Trophoblast cell (in vitro differentiated cells and primary cell): ENCODE measurements around the gene AQP1.

Source experiments
- DNase-seq, 2 donors: peaks; one replicate each; pipeline ENCODE4 v3.0.0-alpha.2; 2016
- H2AFZ ChIP-seq: 2 replicates; pipeline ENCODE4 v1.6.1; 2013; ENCODE audit warnings: low read length, moderate library complexity, mild to moderate bottlenecking; ENCODE audit not compliant: insufficient read depth, poor library complexity
- H2AK5ac ChIP-seq: 2 replicates; pipeline ENCODE4 v1.6.1; 2013; ENCODE audit warnings: mild to moderate bottlenecking, low read length
- H2BK120ac ChIP-seq: 2 replicates; pipeline ENCODE4 v1.6.1; 2013; ENCODE audit warnings: low read length, mild to moderate bottlenecking, moderate library complexity; ENCODE audit not compliant: insufficient read depth, poor library complexity
- H2BK12ac ChIP-seq: 2 replicates; pipeline ENCODE4 v1.6.1; 2013; ENCODE audit warnings: mild to moderate bottlenecking, low read length, moderate library complexity
- H2BK5ac ChIP-seq: 2 replicates; pipeline ENCODE4 v1.6.1; 2013; ENCODE audit warnings: low read length, low read depth, moderate library complexity, mild to moderate bottlenecking; ENCODE audit not compliant: poor library complexity
- H3K14ac ChIP-seq: 2 replicates; pipeline ENCODE4 v1.6.1; 2013; ENCODE audit warnings: mild to moderate bottlenecking, low read length
- H3K18ac ChIP-seq: 2 replicates; pipeline ENCODE4 v1.6.1; 2013; ENCODE audit warnings: mild to moderate bottlenecking, low read length
- H3K23ac ChIP-seq: 2 replicates; pipeline ENCODE4 v1.6.1; 2013; ENCODE audit warnings: low read length
- H3K27ac ChIP-seq: 2 replicates; pipeline ENCODE4 v1.5.1; 2013; ENCODE audit warnings: low read depth, mild to moderate bottlenecking, inconsistent platforms, low read length, moderate library complexity
- H3K27me3 ChIP-seq: 2 replicates; pipeline ENCODE4 v1.6.1; 2013; ENCODE audit warnings: inconsistent platforms, mild to moderate bottlenecking, low read length, moderate library complexity; ENCODE audit not compliant: insufficient read depth
- H3K36me3 ChIP-seq, 2 experiments: 1 replicate in 1 of 2; 2 replicates in 1 of 2; pipeline ENCODE4 v1.6.1; 2013; ENCODE audit warnings: low read length in 2 of 2, mild to moderate bottlenecking in 2 of 2, moderate library complexity in 1 of 2; ENCODE audit not compliant: insufficient read depth in 2 of 2, control insufficient read depth in 1 of 2
- H3K4ac ChIP-seq: 2 replicates; pipeline ENCODE4 v1.6.1; 2013; ENCODE audit warnings: low read depth, mild to moderate bottlenecking, low read length, moderate library complexity
- H3K4me1 ChIP-seq, 2 experiments: 1 replicate in 1 of 2; 2 replicates in 1 of 2; pipeline ENCODE4 v1.6.1; 2013; ENCODE audit warnings: low read length in 2 of 2, mild to moderate bottlenecking in 2 of 2, moderate library complexity in 1 of 2; ENCODE audit not compliant: insufficient read depth in 2 of 2, control insufficient read depth in 1 of 2
- H3K4me2 ChIP-seq: 2 replicates; pipeline ENCODE4 v1.6.1; 2013; ENCODE audit warnings: inconsistent platforms, mild to moderate bottlenecking, low read length, moderate library complexity
- H3K4me3 ChIP-seq: 2 replicates; pipeline ENCODE4 v1.5.1; 2013; ENCODE audit warnings: mild to moderate bottlenecking, low read depth, low read length, inconsistent platforms
- H3K79me1 ChIP-seq: one replicate; pipeline ENCODE4 v1.6.1; 2013; ENCODE audit warnings: low read length
- H3K79me2 ChIP-seq: 2 replicates; pipeline ENCODE4 v1.6.1; 2013; ENCODE audit warnings: low read length, mild to moderate bottlenecking; ENCODE audit not compliant: control insufficient read depth, insufficient read depth, poor library complexity
- H3K9ac ChIP-seq: 2 replicates; pipeline ENCODE4 v1.6.1; 2013; ENCODE audit warnings: mild to moderate bottlenecking, low read length
- H3K9me3 ChIP-seq: 2 replicates; pipeline ENCODE4 v1.6.1; 2013; ENCODE audit warnings: low read depth, mild to moderate bottlenecking, control low read depth, inconsistent platforms, low read length; ENCODE audit not compliant: insufficient read depth
- H4K12ac ChIP-seq: 2 replicates; pipeline ENCODE4 v1.6.1; 2013; ENCODE audit warnings: low read depth, mild to moderate bottlenecking, low read length, moderate library complexity
- H4K8ac ChIP-seq: 2 replicates; pipeline ENCODE4 v1.6.1; 2013; ENCODE audit warnings: low read depth, mild to moderate bottlenecking, low read length, moderate library complexity
- H4K91ac ChIP-seq: one replicate; pipeline ENCODE4 v1.6.1; 2013; ENCODE audit warnings: low read depth, mild to moderate bottlenecking, low read length, moderate library complexity
- WGBS: extraction: QIAGEN DNeasy Blood & Tissue Kit; methylation state at CpG from one replicate; pipeline ENCODE4 v1.1.7; 2013; ENCODE audit warnings: missing lambda C conversion rate; ENCODE audit not compliant: insufficient read length, insufficient coverage; ENCODE audit errors: extremely low coverage; 5-methylcytosine and 5-hydroxymethylcytosine counted together

Gene AQP1

DNA sequence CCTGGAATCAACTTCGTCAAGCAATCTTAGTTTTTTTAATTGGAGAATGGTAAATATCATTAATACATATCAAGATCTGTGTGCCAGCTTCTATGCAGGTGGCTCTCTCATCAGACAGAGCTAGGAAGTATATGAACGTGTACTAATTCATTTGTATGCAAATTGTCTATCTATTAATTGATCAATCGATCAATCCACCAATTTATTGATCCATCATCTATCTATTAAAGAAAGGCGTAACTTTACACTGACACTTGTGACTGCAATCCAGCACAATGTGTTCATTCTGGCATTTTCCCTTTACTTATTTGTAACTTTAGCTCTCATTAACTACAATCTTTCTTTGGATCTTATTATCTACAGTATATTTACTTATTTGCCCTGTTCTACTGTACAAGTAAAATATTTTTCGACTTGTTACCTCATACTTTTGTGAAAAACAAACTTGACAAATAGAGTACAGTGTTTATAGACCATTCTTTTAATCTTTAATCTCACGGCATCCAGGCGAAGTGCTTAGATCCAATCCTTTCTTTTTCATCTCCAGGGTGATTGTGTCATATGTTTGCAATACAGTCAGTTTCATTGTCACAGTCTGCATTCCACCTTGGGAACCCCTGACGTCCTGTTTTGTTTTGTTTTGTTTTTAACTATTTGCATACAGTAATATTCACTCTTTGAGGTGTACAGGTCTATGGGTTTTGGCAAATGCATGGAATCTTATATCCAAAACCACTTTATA, 30.1 kb downstream of the AQP1 start:
- Histone ChIP-seq H3K4me2 (no peak overlapping the region), H4K91ac (no peak overlapping the region), H2BK120ac (no peak overlapping the region), H3K18ac (no peak overlapping the region), H3K36me3 (no peaks in the 10 kb centered on the region), H3K4me1 (no peaks in the 10 kb centered on the region), H2AK5ac (no peak overlapping the region), H4K12ac (no peak overlapping the region), H3K4me3 (no peak overlapping the region), H2AFZ (no peak overlapping the region), H3K23ac (no peak overlapping the region), H3K4ac (no peak overlapping the region), H2BK12ac (no peak overlapping the region), H3K14ac (no peak overlapping the region), H2BK5ac (no peak overlapping the region), H4K8ac (no peak overlapping the region), H3K27me3 (no peaks in the 10 kb centered on the region), H3K9ac (no peak overlapping the region), H3K79me1 (no peaks in the 10 kb centered on the region), H3K27ac (no peak overlapping the region), H3K9me3 (no peaks in the 10 kb centered on the region), H3K79me2 (no peaks in the 10 kb centered on the region)
- WGBS, result no CpG with 5 or more reads among the region's 8 CpGs
- DNase-seq, result no peak

DNA sequence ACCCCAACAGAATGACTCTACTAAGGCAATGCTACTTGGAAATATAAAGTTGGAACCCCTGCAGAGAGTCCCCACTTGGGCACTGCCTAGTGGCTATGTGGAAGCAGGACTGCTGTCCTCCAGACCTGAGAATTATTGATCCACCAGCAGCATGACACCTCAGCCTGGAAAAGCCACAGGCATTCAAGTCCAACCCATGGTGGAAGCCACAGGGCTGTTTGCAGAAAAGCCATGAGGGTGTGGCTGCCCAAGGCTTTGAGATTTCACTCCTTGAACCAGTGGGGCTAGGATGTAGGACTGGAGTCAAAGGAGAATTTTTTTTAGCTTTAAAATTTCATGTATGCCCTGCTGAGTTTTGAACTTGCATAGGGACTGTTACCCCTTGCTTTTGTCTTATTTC, 38.5 kb downstream of the AQP1 start:
- no peak overlapping the region for H4K8ac ChIP-seq
- no peak overlapping the region for H3K18ac ChIP-seq
- no peaks in the 10 kb centered on the region for H3K36me3 ChIP-seq
- no peaks in the 10 kb centered on the region for H3K79me1 ChIP-seq
- H2AK5ac ChIP-seq, result no peak overlapping the region
- no peak overlapping the region for H4K12ac ChIP-seq
- no peak overlapping the region for H3K4me3 ChIP-seq
- H3K23ac ChIP-seq, result no peak overlapping the region
- no peak overlapping the region for H2AFZ ChIP-seq
- no peaks in the 10 kb centered on the region for H3K27me3 ChIP-seq
- no peak overlapping the region for H3K27ac ChIP-seq
- no peak for DNase-seq
- no peak overlapping the region for H3K4me2 ChIP-seq
- H3K14ac ChIP-seq, result no peak overlapping the region
- H2BK120ac ChIP-seq, result no peak overlapping the region
- no peak overlapping the region for H2BK12ac ChIP-seq
- no peaks in the 10 kb centered on the region for H3K4me1 ChIP-seq
- H3K9ac ChIP-seq, result no peak overlapping the region
- H4K91ac ChIP-seq, result no peak overlapping the region
- peaks cover 4% of the 10 kb centered on the region for H3K9me3 ChIP-seq
- H3K4ac ChIP-seq, result no peak overlapping the region
- H2BK5ac ChIP-seq, result no peak overlapping the region
- H3K79me2 ChIP-seq, result no peaks in the 10 kb centered on the region

- no peak overlapping the region for H2BK5ac ChIP-seq
- DNase-seq, result no peak
- H4K8ac ChIP-seq, result no peak overlapping the region
- H2BK12ac ChIP-seq, result no peak overlapping the region
- H3K14ac ChIP-seq, result no peak overlapping the region
- H2BK120ac ChIP-seq, result no peak overlapping the region
- H3K23ac ChIP-seq, result no peak overlapping the region
- no peak overlapping the region for H3K18ac ChIP-seq
- no peaks in the 10 kb centered on the region for H3K4me1 ChIP-seq
- H3K27ac ChIP-seq, result no peak overlapping the region
- peaks cover 4% of the 10 kb centered on the region for H3K9me3 ChIP-seq
- H3K27me3 ChIP-seq, result no peaks in the 10 kb centered on the region
- no peak overlapping the region for H4K12ac ChIP-seq
- no CpG with 5 or more reads among the region's 4 CpGs for WGBS
- no peak overlapping the region for H2AFZ ChIP-seq
- H3K4ac ChIP-seq, result no peak overlapping the region
- no peaks in the 10 kb centered on the region for H3K79me1 ChIP-seq
- no peak overlapping the region for H3K4me3 ChIP-seq
- H3K79me2 ChIP-seq, result no peaks in the 10 kb centered on the region
- H3K4me2 ChIP-seq, result no peak overlapping the region
- H4K91ac ChIP-seq, result no peak overlapping the region
- no peak overlapping the region for H3K9ac ChIP-seq
- no peak overlapping the region for H2AK5ac ChIP-seq
- no peaks in the 10 kb centered on the region for H3K36me3 ChIP-seq
Observed at GRCh38 chr7:30954914-30955313, 43.3 kb downstream of the AQP1 start.

DNA sequence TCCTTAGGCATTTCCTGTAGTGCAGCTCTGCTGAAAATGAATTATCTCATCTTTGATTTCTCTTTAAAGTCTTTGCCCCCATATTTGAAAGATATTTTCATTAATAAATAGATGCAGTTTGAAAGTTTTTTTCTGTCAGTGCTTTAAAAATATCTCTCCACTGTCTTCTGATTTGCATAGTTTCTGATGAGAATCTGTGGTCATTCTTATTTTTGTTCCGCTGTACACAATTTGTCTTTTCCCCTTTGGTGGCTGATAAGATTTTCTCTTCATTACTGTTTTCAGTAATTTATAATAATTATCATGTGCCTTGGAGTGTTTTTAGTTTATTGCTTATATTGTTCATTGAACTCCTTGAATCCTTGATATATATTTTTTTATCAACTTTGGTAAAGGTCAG, 45.1 kb downstream of the AQP1 start:
- Histone ChIP-seq H3K4me3 (no peak overlapping the region), H3K14ac (no peak overlapping the region)

More for the DNA sequence above, 45.1 kb downstream of the AQP1 start:
- Histone ChIP-seq H3K79me2 (no peaks in the 10 kb centered on the region), H3K27me3 (no peaks in the 10 kb centered on the region), H4K8ac (no peak overlapping the region), H3K18ac (no peak overlapping the region), H4K12ac (no peak overlapping the region), H3K9ac (no peak overlapping the region), H3K4me1 (no peaks in the 10 kb centered on the region), H3K36me3 (no peaks in the 10 kb centered on the region), H2AK5ac (no peak overlapping the region), H3K79me1 (no peaks in the 10 kb centered on the region), H3K23ac (no peak overlapping the region), H4K91ac (no peak overlapping the region), H2BK120ac (no peak overlapping the region), H3K4me2 (no peak overlapping the region), H3K27ac (no peak overlapping the region), H2BK5ac (no peak overlapping the region), H2BK12ac (no peak overlapping the region), H2AFZ (no peak overlapping the region), H3K4ac (no peak overlapping the region), H3K9me3 (peaks cover 2% of the 10 kb centered on the region)
- WGBS, result no CpG with 5 or more reads among the region's 1 CpG
- no peak for DNase-seq
